H9 (cell line): ENCODE measurements around the gene WAC. TPM values are rescaled to one million over a fixed set of nuclear protein-coding genes. Genes with fewer than 3 reads are reported as not detected.

ENCODE experiments used
- DNase-seq: peaks from one replicate; pipeline ENCODE4 v3.0.0-alpha.2; 2017
- H2AFZ ChIP-seq: one replicate; pipeline ENCODE4 v1.6.1; 2013; ENCODE audit warnings: mild to moderate bottlenecking, low read length, control low read depth, moderate library complexity
- H2AK5ac ChIP-seq: 2 replicates; pipeline ENCODE4 v1.6.1; 2013; ENCODE audit warnings: low read length, control low read depth, mixed read lengths; ENCODE audit not compliant: insufficient read length
- H2BK120ac ChIP-seq: one replicate; pipeline ENCODE4 v1.6.1; 2013; ENCODE audit warnings: low read depth, mild to moderate bottlenecking, low read length, control low read depth, inconsistent platforms; ENCODE audit not compliant: poor library complexity, severe bottlenecking
- H2BK12ac ChIP-seq: 2 replicates; pipeline ENCODE4 v1.6.1; 2013; ENCODE audit warnings: low read length, control low read depth, mixed read lengths, low read depth; ENCODE audit not compliant: insufficient read length
- H2BK15ac ChIP-seq: 2 replicates; pipeline ENCODE4 v1.6.1; 2013; ENCODE audit warnings: low read depth, low read length, control low read depth
- H2BK20ac ChIP-seq: one replicate; pipeline ENCODE4 v1.6.1; 2013; ENCODE audit warnings: low read depth, mild to moderate bottlenecking, low read length, control low read depth, inconsistent platforms; ENCODE audit not compliant: poor library complexity, severe bottlenecking
- H2BK5ac ChIP-seq: 2 replicates; pipeline ENCODE4 v1.6.1; 2013; ENCODE audit warnings: low read length, control low read depth, mixed read lengths; ENCODE audit not compliant: insufficient read length
- H3K14ac ChIP-seq: 2 replicates; pipeline ENCODE4 v1.6.1; 2013; ENCODE audit warnings: low read length, control low read depth; ENCODE audit not compliant: insufficient read depth
- H3K18ac ChIP-seq: 2 replicates; pipeline ENCODE4 v1.6.1; 2013; ENCODE audit warnings: low read depth, mild to moderate bottlenecking, mixed read lengths, low read length, control low read depth; ENCODE audit not compliant: insufficient read length
- H3K23ac ChIP-seq: 2 replicates; pipeline ENCODE4 v1.6.1; 2013; ENCODE audit warnings: low read length, control low read depth, mixed read lengths, low read depth; ENCODE audit not compliant: insufficient read length
- H3K23me2 ChIP-seq: 2 replicates; pipeline ENCODE4 v1.6.1; 2013; ENCODE audit warnings: low read depth, mild to moderate bottlenecking, mixed read lengths, low read length, control low read depth; ENCODE audit not compliant: insufficient read length, poor library complexity, severe bottlenecking
- H3K27ac ChIP-seq: 2 replicates; pipeline ENCODE4 v1.5.1; 2013; ENCODE audit warnings: low read length, control low read depth, mixed read lengths, low read depth; ENCODE audit not compliant: insufficient read length
- H3K27me3 ChIP-seq: 2 replicates; pipeline ENCODE4 v1.6.1; 2013; ENCODE audit warnings: low read length, control low read depth, inconsistent platforms; ENCODE audit not compliant: insufficient read depth
- H3K4ac ChIP-seq: 2 replicates; pipeline ENCODE4 v1.6.1; 2013; ENCODE audit warnings: low read depth, mild to moderate bottlenecking, control low read depth, inconsistent platforms, low read length, moderate library complexity
- H3K4me1 ChIP-seq: 2 replicates; pipeline ENCODE4 v1.6.1; 2013; ENCODE audit warnings: low read length, control low read depth, inconsistent platforms; ENCODE audit not compliant: insufficient read depth
- H3K4me2 ChIP-seq: 2 replicates; pipeline ENCODE4 v1.6.1; 2013; ENCODE audit warnings: low read length, control low read depth, mixed read lengths; ENCODE audit not compliant: insufficient read length, insufficient read depth
- H3K56ac ChIP-seq: 2 replicates; pipeline ENCODE4 v1.6.1; 2013; ENCODE audit warnings: low read depth, mild to moderate bottlenecking, mixed read lengths, low read length, control low read depth; ENCODE audit not compliant: insufficient read length
- H3K79me1 ChIP-seq: 2 replicates; pipeline ENCODE4 v1.6.1; 2013; ENCODE audit warnings: low read depth, mild to moderate bottlenecking, moderate library complexity, low read length, control low read depth, inconsistent platforms; ENCODE audit not compliant: insufficient read depth, poor library complexity, severe bottlenecking
- H3K79me2 ChIP-seq: 2 replicates; pipeline ENCODE4 v1.6.1; 2013; ENCODE audit warnings: low read length, control low read depth, inconsistent platforms; ENCODE audit not compliant: insufficient read depth
- H3K9ac ChIP-seq: 2 replicates; pipeline ENCODE4 v1.6.1; 2013; ENCODE audit warnings: low read length, control low read depth, mixed read lengths; ENCODE audit not compliant: insufficient read length; ENCODE audit errors: extremely low read depth
- H3K9me3 ChIP-seq: one replicate; pipeline ENCODE4 v1.6.1; 2013; ENCODE audit warnings: low read depth, low read length, inconsistent platforms; ENCODE audit not compliant: control insufficient read depth
- H3T11ph ChIP-seq: one replicate; pipeline ENCODE4 v1.6.1; 2013; ENCODE audit warnings: mild to moderate bottlenecking, low read length, control low read depth, inconsistent platforms
- H4K20me1 ChIP-seq: one replicate; pipeline ENCODE4 v1.6.1; 2013; ENCODE audit not compliant: control insufficient read depth, insufficient read length, insufficient read depth
- H4K5ac ChIP-seq: 2 replicates; pipeline ENCODE4 v1.6.1; 2013; ENCODE audit warnings: low read depth, mild to moderate bottlenecking, mixed read lengths, low read length, control low read depth; ENCODE audit not compliant: insufficient read length
- H4K8ac ChIP-seq: replicated peaks from 2 replicates; pipeline ENCODE4 v1.6.1; 2013; ENCODE audit warnings: low read length, control low read depth, mixed read lengths, low read depth; ENCODE audit not compliant: insufficient read length
- H4K91ac ChIP-seq: 2 replicates; pipeline ENCODE4 v1.6.1; 2013; ENCODE audit warnings: low read depth, mild to moderate bottlenecking, moderate library complexity, mixed read lengths, low read length, control low read depth; ENCODE audit not compliant: insufficient read length
- H3K27ac Mint-ChIP-seq, 3 experiments: 2 replicates in 2 of 3; 3 replicates in 1 of 3; pipeline ENCODE4 v1.8.0; 2020 to 2021; ENCODE audit warnings: mixed read lengths in 3 of 3, mild to moderate bottlenecking in 1 of 3, moderate library complexity in 1 of 3
- H3K27me3 Mint-ChIP-seq: 2 replicates; pipeline ENCODE4 v1.8.0; 2021; ENCODE audit warnings: low read depth, mild to moderate bottlenecking, moderate library complexity, mixed read lengths
- H3K36me3 Mint-ChIP-seq, 3 experiments: 2 replicates in 2 of 3; 3 replicates in 1 of 3; pipeline ENCODE4 v1.8.0; 2020 to 2021; ENCODE audit warnings: low read depth in 3 of 3, mixed read lengths in 3 of 3; ENCODE audit not compliant: insufficient read depth in 1 of 3
- H3K4me1 Mint-ChIP-seq, 2 experiments: 2 replicates each; pipeline ENCODE4 v1.8.0; 2020; ENCODE audit warnings: mixed read lengths in 2 of 2
- H3K4me3 Mint-ChIP-seq, 2 experiments: 2 replicates in 1 of 2; 3 replicates in 1 of 2; pipeline ENCODE4 v1.8.0; 2020 to 2021; ENCODE audit warnings: mild to moderate bottlenecking in 2 of 2, mixed read lengths in 2 of 2, moderate library complexity in 1 of 2
- H3K9me3 Mint-ChIP-seq, 2 experiments: 2 replicates in 1 of 2; 3 replicates in 1 of 2; pipeline ENCODE4 v1.8.0; 2020; ENCODE audit warnings: mild to moderate bottlenecking in 2 of 2, mixed read lengths in 2 of 2, moderate library complexity in 1 of 2
- WGBS: extraction: QIAGEN DNeasy Blood & Tissue Kit; methylation state at CpG from one replicate; pipeline ENCODE4 v1.1.7; 2013; ENCODE audit warnings: missing lambda C conversion rate, low lambda C conversion rate, mixed read lengths; ENCODE audit not compliant: insufficient read length; ENCODE audit errors: extremely low coverage; 5-methylcytosine and 5-hydroxymethylcytosine counted together
- total RNA-seq: library from RNA; stranded (reverse); gene quantifications from 2 replicates; pipeline ENCODE4 v1.2.1, GENCODE V29; 2021
- TF ChIP-seq, protein P1 (sequence below): fragments of 200-600 bp; sonication (generic); conservative IDR thresholded peaks from 3 replicates; pipeline ENCODE4 v1.8.0; 2021; ENCODE audit warnings: antibody characterized with exemption, mild to moderate bottlenecking

The WAC gene
- total RNA-seq, 1 experiment from 2014 or later = 130 TPM

DNA sequence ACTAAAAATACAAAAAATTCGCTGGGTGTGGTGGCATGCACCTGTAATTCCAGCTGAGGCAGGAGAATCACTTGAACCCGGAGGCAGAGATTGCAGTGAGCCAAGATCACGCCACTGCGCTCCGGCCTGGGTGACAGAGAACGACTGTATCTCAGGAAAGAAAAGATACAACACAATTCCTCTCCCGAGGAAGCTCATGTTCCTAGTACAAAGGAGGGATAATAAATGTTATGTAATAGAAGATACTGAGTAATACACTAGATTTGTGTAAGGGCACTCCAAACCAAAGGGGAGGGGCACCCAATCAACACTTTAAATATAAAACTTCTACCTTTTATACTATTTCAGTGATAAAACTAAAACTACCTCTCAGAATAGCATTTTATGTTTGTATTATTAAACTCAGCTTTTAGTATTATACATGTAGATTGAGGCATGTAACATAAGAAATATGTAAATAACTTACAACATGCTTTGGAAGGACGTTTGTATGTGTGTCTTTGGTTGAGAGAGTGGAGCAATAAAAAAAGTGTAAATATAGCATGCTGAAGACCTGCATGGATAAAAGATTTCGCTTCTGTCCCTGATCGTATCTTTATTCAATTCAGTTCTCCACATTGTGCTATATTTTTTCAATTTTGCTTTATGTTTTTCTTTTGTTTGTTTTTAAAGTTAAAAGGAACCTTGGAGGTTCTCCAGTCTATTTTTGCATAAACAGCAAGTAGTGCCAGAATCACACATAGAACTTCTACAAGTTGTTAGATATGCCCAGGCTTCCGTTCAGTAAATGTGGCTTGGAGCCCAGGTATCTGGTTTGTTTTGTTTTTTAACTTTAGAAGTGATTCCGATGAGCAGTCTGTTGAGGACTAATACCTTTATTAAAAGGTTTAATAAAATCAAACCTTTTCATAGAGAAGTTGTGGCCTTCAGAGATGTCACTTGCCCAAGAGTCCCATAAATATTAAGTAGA is 71.9 kb downstream of the WAC start:
- H3K9ac ChIP-seq = no peak overlapping the region
- H3K27ac ChIP-seq = no peak overlapping the region
- H3K27me3 ChIP-seq = no peaks in the 10 kb centered on the region
- no peak overlapping the region for H2BK5ac ChIP-seq
- TF ChIP-seq, protein P1, sequence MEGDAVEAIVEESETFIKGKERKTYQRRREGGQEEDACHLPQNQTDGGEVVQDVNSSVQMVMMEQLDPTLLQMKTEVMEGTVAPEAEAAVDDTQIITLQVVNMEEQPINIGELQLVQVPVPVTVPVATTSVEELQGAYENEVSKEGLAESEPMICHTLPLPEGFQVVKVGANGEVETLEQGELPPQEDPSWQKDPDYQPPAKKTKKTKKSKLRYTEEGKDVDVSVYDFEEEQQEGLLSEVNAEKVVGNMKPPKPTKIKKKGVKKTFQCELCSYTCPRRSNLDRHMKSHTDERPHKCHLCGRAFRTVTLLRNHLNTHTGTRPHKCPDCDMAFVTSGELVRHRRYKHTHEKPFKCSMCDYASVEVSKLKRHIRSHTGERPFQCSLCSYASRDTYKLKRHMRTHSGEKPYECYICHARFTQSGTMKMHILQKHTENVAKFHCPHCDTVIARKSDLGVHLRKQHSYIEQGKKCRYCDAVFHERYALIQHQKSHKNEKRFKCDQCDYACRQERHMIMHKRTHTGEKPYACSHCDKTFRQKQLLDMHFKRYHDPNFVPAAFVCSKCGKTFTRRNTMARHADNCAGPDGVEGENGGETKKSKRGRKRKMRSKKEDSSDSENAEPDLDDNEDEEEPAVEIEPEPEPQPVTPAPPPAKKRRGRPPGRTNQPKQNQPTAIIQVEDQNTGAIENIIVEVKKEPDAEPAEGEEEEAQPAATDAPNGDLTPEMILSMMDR = no peak
- no peaks in the 10 kb centered on the region for H3K23me2 ChIP-seq
- H2BK12ac ChIP-seq = no peak overlapping the region
- no peak overlapping the region for H3K4ac ChIP-seq
- H3K18ac ChIP-seq = no peak overlapping the region
- Mint-ChIP-seq H3K4me3 (no peak overlapping the region), H3K27ac (0 out of 7 replicates have a peak overlapping the region, but pooled peaks of 2 of the 3 experiments have one; percentile 15 to 23), H3K27me3 (no peaks in the 10 kb centered on the region), H3K36me3 (peaks cover 13 to 46% (median 28%) of the 10 kb centered on the region in 3 experiments; a peak in 6 of 7 replicates), H3K4me1 (peaks cover 3 to 4% of the 10 kb centered on the region in 2 experiments; a peak in 2 of 4 replicates), H3K9me3 (no peaks in the 10 kb centered on the region)
- H3K23ac ChIP-seq = no peak overlapping the region
- no CpG with 5 or more reads among the region's 12 CpGs for WGBS
- H3K4me2 ChIP-seq = no peak overlapping the region
- H4K5ac ChIP-seq = no peak overlapping the region
- no peak overlapping the region for H2BK20ac ChIP-seq
- no peak overlapping the region for H2BK15ac ChIP-seq
- H3K79me2 ChIP-seq = peaks cover 1% of the 10 kb centered on the region; the same call in 1 of the 2 replicates
- H3K56ac ChIP-seq = no peak overlapping the region
- H2AK5ac ChIP-seq = no peak overlapping the region
- H3K9me3 ChIP-seq = no peaks in the 10 kb centered on the region
- no peaks in the 10 kb centered on the region for H3K79me1 ChIP-seq
- H2BK120ac ChIP-seq = no peak overlapping the region
- H4K8ac ChIP-seq = no peak overlapping the region
- H3K14ac ChIP-seq = no peak overlapping the region
- no peak for DNase-seq
- H4K20me1 ChIP-seq = no peaks in the 10 kb centered on the region
- no peaks in the 10 kb centered on the region for H3K4me1 ChIP-seq
- no peak overlapping the region for H2AFZ ChIP-seq
- H3T11ph ChIP-seq = no peak overlapping the region
- H4K91ac ChIP-seq = no peak overlapping the region
